DMS53 (cell line): Measurements from ENCODE around the gene PTGFRN.

Source experiments
- DNase-seq: peaks from one replicate; lab custom pipeline; 2025; lab: John Stamatoyannopoulos, UW

The PTGFRN gene

DNA sequence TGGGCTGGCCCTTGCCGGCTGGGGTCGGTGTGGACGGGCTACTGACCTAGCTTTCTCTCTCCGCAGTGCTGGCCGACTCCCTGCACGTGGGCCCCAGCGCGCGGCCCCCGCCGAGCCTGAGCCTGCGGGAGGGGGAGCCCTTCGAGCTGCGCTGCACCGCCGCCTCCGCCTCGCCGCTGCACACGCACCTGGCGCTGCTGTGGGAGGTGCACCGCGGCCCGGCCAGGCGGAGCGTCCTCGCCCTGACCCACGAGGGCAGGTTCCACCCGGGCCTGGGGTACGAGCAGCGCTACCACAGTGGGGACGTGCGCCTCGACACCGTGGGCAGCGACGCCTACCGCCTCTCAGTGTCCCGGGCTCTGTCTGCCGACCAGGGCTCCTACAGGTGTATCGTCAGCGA lies 34.9 kb downstream of the PTGFRN start:
- DNase-seq: no peak

DNA sequence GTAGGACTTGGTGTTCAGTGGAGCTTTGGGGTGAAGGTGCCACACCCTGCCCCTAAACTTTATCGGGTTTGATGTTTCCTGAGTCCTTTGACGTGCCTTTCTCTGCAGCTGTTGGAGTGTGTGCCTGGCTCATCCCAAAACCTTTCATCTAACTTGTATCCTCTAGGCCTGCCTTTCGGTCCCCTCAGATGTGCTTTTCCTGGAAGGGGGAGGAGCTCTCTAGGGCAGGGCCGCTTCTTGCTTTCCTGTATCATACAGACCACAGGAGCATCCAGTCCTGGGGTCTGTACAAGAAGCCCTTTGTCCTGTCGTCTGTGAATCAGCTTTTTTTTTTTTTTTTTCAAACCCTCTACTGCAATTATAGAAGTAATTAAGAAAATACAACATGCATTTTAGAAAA lies 35.7 kb downstream of the PTGFRN start:
- DNase-seq: no peak

DNA sequence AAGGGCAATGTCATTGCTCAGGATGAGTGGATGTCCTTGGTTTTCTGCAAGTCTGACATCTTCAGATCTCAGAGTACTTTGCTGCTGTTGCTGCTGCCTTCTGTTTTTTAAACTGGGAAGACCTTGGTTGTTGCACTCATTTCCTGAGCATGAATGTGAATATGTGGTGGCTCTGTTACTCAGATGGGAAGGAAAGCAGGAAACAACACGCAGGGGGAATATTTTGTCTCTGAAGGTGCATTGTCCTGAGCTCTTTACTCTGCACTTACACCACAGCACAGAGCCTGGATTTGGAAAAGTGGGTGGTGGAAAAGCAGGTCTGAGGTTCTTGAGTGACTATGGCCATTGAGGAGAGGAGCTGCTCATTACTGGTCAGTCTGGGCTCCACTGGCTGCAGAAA lies 36.3 kb downstream of the PTGFRN start:
- DNase-seq: no peak

DNA sequence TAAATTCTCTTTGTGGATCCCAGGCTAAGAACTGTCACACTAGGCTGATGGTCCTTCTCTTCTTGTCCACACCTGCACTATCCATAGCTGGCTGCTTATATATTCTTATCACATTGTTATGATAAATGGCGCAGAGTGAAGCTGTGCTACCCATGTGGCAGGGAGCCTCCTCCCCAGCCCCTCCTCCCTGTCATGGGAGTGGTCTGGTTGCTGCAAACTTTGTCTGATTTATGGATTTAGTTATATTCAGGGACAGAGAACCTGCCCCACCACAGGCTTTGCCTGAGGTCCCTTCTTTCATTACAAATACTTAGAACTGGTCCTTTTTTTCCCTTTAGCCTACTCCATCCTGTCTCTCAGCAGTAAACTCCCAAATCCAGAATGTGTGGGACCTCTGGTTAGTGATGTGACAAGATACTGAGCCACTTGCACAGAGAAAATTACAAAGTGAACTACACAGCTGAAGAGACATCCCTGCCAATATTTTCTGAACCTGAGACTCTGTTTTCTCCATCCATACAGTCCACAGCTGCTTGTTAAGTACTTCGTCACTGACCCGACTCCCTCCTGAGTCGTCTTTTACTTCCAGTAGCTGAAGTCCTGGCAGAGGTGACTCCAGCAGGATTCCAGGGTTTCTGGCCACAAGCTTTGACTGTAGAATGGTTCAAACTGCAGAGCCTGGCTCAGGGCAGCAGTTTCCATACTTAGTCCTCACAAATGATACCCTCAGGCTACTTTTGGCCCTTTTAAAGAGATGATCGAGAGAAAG lies 37.6 kb downstream of the PTGFRN start:
- DNase-seq: no peak

DNA sequence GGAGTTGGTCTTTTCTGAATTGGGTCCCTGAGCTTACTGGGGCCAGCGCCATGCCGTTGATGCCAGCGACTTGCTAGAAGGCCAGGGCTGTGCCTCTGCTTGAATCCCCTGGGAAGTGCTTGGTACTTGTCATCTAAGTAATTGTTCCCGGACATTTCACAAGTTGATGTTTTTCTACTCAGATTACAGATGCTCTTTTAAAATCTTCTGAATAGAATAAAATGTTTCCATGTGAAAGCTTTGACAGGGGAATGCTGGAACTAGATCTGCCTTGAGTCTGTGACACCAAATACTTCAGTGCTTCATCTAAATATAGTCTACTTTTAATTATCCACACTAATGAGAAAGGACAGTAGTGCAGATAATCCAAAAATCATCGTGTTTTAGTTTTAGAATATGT lies 38.3 kb downstream of the PTGFRN start:
- DNase-seq: no peak

DNA sequence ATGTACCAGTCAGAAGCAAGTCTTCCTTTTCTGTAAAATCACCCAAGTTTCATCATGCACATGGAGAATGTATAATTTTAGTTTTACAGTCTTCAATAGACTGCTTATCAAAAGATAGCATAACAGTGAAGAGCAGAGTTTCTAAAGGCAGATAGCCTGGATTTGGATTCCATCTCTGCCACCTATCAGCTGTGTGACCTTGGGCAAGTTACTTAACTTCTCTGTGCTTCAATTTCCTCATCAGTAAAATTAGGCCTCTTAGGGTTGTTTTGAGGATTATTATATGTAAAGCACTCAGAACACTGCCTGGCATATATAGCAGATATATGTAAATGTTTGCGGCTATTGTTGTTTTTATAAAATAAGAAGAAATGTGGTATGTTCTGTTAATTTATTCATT lies 38.9 kb downstream of the PTGFRN start:
- DNase-seq: no peak

DNA sequence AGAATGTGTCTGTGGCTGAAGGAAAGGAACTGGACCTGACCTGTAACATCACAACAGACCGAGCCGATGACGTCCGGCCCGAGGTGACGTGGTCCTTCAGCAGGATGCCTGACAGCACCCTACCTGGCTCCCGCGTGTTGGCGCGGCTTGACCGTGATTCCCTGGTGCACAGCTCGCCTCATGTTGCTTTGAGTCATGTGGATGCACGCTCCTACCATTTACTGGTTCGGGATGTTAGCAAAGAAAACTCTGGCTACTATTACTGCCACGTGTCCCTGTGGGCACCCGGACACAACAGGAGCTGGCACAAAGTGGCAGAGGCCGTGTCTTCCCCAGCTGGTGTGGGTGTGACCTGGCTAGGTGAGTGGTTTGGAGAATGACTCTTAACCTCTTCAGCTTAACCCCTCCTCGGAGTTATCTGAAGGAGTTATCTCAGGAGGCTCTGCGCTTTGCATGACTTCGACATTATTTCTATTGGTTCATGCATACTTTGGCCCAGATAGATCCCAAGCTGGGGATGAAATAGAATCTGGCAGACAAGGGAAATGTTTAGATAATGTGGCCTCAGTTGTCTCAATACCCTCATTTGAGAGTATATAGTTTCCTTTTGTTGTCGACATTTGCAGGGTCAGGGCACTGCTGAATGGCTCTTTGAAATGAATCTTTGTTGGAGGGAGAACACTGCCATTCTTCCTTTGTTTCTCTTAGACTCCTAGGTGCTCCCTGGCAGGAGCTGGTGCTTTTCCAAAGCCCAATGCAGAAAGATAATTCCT lies 39.7 kb downstream of the PTGFRN start:
- DNase-seq: no peak

DNA sequence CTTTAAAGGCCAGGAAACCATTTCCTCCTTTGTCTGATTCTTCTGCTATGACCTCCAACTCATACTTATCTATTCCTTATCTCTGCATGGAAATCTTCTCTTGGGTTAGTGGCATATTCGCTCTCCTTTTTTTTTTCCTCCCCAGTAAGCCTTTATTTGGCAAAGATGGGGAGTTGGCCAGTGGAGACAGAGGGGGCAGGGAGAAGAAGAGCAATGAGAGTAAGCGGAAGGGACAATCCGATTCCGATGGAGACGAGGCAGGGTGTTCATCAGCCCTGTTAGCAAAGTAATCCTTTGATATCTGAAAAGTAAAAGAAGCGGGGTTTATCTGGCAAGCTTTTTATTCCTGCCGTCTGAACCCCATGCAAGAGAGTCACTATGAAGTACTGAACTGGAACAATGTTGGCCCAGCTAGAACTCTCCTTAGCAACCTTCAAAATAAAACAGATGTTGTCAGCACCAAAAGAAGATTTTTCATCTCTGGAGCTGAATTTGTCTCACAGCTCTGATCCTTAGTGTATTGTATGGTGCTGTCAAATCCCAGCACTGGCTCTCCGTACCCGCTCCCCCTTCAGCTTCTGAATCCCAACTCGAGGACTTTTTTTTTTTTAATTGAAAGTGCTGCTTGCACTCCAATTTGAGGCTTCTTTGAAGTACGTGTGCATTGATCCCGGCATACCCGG lies 40.9 kb downstream of the PTGFRN start:
- DNase-seq: no peak

DNA sequence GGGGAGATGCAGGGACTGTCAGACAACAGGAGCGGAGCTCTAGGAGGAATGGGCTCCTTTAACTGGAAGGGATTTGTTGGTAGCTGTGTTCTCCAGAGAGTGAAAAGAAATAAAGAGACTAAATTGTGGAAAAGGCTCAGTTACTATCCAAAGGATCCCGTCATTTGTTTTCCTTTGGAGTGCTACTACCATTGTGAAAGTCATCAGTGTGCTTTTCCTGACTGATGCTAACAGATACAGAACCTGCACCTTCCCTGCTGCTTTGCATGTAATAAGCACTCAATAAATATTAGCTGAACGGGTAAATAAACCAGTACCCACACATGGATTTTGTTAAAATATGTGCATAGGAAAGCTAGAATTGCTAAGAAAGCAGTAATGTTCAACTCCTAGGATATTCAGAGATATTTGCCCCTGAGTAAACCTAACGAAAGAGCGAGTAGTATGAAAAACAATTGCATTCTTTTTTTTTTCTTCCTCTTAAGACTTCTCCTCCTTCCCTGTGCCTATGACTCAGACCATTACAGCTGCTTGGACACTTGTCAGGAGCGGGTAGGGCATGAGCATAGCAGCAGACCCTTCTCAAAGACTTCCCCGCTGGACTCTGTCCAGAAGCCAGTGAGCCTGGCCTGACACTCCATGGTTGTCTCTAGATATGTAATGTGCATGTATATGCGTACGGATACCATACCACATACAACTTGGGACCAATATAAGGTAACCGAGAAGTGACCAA lies 41.7 kb downstream of the PTGFRN start:
- DNase-seq: no peak

DNA sequence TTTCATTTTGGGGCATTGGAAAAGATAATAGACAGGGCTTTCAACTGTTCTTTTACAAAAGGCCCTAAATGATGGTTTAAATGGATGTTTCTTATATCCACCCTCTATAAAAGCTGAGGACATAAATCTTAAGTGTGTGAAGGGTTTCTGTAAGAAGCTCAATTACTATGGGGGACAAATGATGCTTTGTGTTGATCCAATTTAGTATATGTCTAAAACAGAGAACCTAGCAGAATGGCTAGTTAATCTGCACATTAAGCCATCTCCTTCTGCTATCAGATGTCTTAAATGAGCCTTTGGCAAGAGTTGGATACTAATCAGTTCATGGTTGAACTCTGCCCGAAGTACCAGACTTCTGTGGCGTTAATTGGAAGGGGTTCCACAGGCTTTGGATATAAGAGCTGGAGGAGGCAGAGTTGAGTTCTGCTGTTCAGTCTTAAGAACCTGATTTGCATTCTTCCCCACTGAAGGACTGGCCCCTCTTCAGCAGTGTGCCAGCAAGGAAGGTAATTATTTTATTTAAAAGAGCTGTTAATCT lies 43.1 kb downstream of the PTGFRN start:
- DNase-seq: no peak

DNA sequence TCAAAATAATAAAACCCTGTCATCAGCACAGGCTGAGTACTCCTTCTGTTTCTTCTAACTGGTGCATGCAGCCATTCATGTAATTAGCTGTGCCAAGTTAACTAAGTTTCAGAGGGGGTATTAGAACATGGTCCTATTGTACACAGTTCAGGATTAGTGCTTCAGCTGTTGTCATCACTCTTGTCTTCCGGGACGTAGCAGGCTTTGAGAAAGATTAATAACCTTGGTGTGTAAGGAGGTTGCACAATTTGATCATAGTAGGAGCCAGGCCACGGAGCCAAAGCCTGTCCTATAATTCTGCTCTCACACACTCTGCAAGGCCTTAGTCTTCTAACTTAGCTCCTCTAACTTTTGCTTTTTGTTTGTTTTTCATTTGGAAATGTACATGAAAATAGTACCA lies 44.7 kb downstream of the PTGFRN start:
- DNase-seq: no peak

DNA sequence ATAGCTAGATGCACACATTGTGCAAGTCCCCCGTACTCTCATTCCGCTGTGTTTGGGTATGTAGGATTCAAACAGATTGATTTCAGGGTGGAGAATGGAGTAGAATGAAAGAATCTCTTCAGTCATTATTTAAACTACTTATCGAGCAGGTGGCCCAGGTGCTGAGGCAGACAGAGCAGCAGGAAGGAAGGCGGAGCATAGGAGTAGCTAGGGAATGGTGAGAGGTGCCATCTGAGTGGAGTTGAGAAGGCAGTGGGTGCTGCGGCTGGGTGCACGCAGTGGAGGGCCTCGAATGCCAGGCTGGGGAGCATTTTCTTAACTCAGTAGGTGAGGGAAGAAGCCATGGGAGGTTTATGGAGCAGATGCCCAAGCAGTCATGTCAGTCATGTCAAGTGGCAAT lies 46.7 kb downstream of the PTGFRN start:
- peak; percentile 71 for DNase-seq

DNA sequence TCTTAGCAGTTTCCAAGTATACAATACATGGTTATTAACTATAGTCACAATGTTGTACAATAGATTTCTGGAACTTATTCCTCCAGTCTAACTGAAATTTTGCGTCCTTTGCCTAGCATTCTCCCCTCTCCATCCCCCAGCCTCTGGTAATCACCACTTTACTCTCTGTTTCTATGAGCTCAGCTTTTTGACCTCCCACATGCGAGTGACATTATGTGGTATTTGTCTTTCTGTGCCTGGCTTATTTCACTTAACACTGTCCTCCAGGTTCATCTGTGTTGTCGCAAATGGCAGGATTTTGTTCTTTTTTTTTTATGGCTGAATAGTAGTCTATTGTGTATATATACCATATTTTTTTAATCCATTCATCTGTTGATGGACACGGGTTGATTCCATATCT lies 47.9 kb downstream of the PTGFRN start:
- no peak for DNase-seq

DNA sequence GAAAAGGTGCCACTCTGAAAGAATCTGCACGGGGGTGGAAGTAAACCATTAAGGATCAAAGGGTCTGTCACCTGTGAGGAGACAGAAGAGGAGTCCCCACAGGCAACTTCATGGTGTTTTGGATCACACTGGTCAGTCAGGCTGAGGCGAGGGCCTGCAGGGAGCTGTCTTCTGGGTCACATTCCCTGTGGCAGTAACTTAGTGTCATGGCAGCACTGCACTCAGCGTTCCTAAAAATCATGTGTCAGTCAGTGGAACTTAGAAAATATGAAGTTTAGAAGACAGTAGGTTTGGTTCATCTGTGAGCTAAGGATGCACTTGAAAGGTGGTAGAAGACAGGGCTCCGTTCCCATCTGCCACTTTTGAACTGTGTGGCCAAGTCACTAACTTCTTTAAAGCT lies 48.4 kb downstream of the PTGFRN start:
- no peak for DNase-seq

DNA sequence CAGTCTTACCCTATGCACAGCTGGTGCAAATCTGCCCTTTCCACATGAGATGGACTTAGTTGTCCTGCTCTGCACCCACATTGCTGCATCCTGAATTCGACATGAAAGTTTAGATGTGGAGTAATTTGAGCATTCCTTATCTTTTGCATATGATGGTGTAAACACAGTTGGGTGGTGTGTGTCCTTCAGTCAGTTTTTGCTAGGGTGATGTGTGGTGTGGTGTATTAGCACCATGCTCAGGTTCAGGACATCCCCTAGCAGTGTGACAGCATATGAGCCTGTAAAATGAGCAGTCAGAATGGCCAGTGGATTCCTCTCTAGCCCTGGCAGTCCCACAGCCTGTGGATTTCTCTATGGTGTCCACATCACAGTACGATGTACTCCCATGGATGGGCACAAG lies 49.3 kb downstream of the PTGFRN start:
- no peak for DNase-seq

DNA sequence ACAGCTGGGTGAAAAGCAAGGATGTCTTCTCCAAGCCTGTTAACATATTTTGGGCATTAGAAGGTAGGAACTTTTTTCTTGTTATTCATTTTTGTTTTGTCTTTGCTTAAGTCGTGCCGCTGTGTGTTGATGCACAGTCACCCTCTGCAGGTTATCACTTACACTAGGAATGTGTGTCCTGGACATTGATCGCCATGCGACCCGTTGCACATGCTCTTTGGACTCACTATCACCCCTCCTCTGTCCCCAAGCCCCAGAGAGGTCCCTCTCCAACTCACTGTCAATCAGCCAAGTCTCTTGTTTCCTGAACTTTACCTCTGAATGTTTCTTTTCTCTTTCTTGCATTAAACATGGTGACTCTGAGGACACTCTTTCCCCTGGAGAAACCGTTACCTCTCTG lies 51.9 kb downstream of the PTGFRN start:
- DNase-seq: no peak

DNA sequence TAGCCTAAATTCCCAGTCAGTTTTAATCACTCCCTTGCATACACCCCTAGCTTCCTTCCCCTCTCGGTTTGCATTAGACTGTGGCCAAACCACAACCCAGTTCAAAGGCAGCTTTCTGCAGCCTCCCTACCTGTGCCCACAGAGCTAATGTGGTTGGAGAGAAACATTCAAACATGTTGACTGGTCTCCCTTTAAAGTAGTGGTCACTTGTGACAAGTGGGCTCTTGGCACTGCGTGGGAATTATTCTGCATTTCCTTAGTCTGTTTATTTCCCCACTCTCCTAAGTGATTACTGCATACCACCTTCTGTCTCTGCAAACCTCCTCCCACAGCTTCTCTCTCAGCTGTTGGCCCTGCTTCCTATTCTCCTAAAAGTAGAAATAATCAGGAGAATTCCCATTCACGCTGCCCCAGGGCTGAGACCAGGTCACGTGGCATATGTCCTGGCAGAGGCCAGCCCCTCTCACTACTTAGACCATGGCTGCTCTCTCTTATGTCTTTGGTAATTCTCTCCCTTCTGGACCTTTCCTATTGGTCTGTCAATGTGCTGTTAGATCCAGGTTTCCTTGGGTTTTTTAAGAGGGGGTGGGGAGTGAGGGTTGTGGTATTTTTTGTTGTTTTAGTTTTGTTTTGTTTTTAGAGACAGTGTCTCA lies 53.4 kb downstream of the PTGFRN start:
- DNase-seq: no peak

DNA sequence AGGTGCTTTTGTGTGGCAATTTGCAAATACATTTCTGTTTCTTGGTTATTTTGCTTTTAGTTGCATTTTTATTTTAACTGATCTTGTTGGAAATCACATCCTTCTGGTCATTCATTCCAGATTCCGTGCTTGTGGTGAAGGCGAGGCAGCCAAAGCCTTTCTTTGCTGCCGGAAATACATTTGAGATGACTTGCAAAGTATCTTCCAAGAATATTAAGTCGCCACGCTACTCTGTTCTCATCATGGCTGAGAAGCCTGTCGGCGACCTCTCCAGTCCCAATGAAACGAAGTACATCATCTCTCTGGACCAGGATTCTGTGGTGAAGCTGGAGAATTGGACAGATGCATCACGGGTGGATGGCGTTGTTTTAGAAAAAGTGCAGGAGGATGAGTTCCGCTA lies 57.1 kb downstream of the PTGFRN start:
- no peak for DNase-seq

DNA sequence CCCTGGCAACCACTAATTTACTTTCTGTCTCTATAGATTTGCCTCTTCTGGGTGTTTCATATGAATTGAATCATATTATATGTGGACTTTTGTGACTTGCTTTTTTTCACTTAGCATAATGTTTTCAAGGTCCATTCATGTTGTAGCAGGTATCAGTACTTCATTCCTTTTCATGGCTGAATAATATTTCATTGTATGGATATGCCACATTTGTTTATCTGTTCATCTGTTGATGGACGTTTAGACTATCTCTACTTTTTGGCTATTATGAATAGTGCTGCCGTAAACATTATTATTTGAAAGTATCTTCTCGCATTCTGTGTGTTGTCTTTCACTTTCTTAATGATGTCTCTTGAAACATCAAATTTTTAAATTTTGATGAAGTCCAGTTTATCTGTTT lies 59.0 kb downstream of the PTGFRN start:
- no peak for DNase-seq

DNA sequence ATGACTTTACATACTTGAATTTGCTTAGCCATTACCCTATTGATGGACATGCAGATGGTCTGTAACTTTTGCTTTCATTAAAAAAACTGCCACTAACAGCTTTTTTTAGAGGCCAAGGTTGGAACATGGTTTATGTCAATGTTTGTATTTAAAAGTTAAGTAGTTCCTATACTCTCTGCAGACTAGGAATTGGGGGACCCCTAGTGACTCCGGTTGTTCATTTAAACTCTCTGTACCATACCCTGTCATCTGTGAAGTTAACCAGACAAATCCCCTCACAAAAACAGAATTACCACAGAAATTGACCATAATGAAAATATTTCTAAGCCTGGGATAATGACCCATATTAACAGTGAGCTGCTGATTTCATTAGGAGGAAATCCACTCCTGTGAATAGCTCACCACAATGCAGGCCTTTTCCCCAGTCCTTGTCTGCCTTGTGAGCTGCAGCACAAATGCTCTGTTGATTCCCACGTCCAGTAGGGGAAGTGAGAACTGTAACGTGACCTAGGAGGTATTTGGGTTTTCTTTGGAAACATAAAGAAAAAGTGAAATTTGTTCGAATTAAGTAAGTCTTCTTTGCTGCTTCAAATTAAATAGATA lies 61.6 kb downstream of the PTGFRN start:
- DNase-seq: no peak

DNA sequence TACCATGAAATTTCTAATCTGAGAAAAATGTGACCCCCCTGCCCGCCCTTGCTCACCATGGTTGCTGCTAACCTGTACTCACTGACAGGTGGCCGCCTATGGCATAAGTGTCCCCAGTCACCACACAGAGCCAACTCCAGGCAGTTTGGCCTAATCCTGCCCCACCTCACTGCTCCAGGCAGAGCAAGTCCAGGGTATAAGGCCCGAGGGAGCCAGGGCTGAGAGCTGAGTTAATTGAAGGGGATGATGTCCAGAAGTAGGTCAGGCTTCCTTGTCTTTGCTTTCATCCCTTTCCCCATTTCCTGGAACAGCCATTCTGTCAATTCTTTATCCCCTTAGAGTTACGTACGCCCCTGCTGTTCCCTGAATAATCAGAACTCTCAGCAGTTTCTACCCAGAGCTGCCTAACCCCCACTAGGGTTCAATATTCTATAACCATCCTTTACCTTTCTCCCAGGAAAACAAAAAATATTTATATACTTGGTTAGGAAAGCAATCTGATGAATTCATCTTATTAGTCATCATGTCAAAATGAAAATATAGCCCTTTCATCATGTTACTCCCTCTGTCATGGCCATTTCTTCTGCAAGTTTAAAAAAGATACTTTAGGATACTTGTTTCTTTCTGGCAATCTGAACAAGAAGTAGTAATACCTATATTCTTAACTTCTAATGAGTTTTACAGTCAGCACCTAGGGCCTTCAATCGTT lies 62.4 kb downstream of the PTGFRN start:
- DNase-seq: no peak
